ENCODE measurements around the gene BRMS1. TPM values are rescaled to one million over a fixed set of nuclear protein-coding genes. Genes with fewer than 3 reads are reported as not detected.

BRMS1 gene
- total RNA-seq, 1 donor: 43.1 TPM

DNA sequence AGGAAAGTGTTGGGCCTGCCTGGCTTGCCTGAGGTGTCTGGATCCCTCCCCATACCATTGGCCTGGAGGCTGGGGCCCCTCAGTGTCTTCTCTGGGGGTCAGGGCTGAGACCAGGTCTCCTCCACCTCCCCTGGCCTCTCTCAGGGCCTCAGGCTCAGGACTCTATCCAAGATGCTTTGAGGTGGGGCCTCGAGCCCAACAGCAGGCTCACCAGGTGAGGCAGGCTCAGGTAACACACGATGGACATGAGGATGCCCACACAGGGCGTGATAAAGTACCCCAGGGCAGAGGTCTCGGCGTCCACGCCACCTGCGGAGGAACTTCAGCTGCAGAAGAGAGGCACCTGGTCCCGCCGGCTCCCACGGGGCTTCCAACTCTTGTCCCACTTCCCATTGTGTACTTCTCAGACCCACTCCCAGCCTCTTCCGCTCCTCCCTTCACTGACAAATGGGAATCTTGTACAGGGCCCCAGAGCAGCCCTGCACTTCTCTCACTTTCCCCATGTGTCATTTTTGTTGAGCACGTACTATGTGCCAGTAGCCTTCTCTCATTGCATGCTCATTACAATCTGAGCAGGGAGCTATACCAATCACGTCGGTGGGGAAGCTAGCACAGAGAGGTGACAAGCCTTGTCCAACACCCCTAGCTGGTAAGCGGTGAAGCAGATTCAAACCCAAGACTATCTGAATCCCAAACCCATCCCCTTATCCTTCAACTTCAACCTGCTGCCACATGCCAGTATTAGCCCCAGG is 22.8 kb upstream of the BRMS1 start:
- Histone ChIP-seq H3K27ac (ENCODE audit: low read depth, low read length) (no peak overlapping the region), H3K4me1 (ENCODE audit: insufficient read depth, low read length) (peaks cover 26% of the 10 kb centered on the region), H3K36me3 (ENCODE audit: insufficient read depth, low read length) (no peaks in the 10 kb centered on the region), H4K20me1 (ENCODE audit: insufficient read depth, low read length) (no peaks in the 10 kb centered on the region), H3K27me3 (ENCODE audit: insufficient read depth, low read length) (peaks cover 18% of the 10 kb centered on the region), H3K4me3 (ENCODE audit: insufficient read depth, low read length) (no peak overlapping the region), H3K4me2 (ENCODE audit: insufficient read depth, low read length) (no peak overlapping the region), H3K9me3 (ENCODE audit: low read depth, low read length) (no peaks in the 10 kb centered on the region), H2AFZ (ENCODE audit: low read length) (no peak overlapping the region), H3K79me2 (ENCODE audit: insufficient read depth, low read length) (no peaks in the 10 kb centered on the region)
- TF ChIP-seq, protein P1, sequence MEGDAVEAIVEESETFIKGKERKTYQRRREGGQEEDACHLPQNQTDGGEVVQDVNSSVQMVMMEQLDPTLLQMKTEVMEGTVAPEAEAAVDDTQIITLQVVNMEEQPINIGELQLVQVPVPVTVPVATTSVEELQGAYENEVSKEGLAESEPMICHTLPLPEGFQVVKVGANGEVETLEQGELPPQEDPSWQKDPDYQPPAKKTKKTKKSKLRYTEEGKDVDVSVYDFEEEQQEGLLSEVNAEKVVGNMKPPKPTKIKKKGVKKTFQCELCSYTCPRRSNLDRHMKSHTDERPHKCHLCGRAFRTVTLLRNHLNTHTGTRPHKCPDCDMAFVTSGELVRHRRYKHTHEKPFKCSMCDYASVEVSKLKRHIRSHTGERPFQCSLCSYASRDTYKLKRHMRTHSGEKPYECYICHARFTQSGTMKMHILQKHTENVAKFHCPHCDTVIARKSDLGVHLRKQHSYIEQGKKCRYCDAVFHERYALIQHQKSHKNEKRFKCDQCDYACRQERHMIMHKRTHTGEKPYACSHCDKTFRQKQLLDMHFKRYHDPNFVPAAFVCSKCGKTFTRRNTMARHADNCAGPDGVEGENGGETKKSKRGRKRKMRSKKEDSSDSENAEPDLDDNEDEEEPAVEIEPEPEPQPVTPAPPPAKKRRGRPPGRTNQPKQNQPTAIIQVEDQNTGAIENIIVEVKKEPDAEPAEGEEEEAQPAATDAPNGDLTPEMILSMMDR (IDR thresholded peaks at IDR 0.05; ENCODE audit: extremely low read depth, low read depth, low read length): no peak
- peak; percentile 76 for DNase-seq (ENCODE audit: insufficient read length, low spot score, missing footprints)

GRCh38 chr11:66366844-66367477 is 22.1 kb upstream of the BRMS1 start:
- DNase-seq (ENCODE audit: insufficient read length, low spot score, missing footprints): peak; percentile 74
- no peaks in the 10 kb centered on the region for H3K9me3 ChIP-seq (ENCODE audit: low read depth, low read length)
- no peaks in the 10 kb centered on the region for H3K79me2 ChIP-seq (ENCODE audit: insufficient read depth, low read length)
- no peak overlapping the region for H3K27ac ChIP-seq (ENCODE audit: low read depth, low read length)
- peaks cover 10% of the 10 kb centered on the region for H3K27me3 ChIP-seq (ENCODE audit: insufficient read depth, low read length)
- H2AFZ ChIP-seq (ENCODE audit: low read length): no peak overlapping the region
- no peaks in the 10 kb centered on the region for H4K20me1 ChIP-seq (ENCODE audit: insufficient read depth, low read length)
- H3K36me3 ChIP-seq (ENCODE audit: insufficient read depth, low read length): no peaks in the 10 kb centered on the region
- no peak overlapping the region for H3K4me2 ChIP-seq (ENCODE audit: insufficient read depth, low read length)
- TF ChIP-seq, protein P1 (IDR thresholded peaks at IDR 0.05; ENCODE audit: extremely low read depth, low read depth, low read length): no peak
- peaks cover 19% of the 10 kb centered on the region for H3K4me1 ChIP-seq (ENCODE audit: insufficient read depth, low read length)
- no peak overlapping the region for H3K4me3 ChIP-seq (ENCODE audit: insufficient read depth, low read length)

- no peak overlapping the region for H3K4me3 ChIP-seq (ENCODE audit: insufficient read depth, low read length)
- H3K27me3 ChIP-seq (ENCODE audit: insufficient read depth, low read length): peaks cover 2% of the 10 kb centered on the region
- no peaks in the 10 kb centered on the region for H3K36me3 ChIP-seq (ENCODE audit: insufficient read depth, low read length)
- no peak overlapping the region for H3K27ac ChIP-seq (ENCODE audit: low read depth, low read length)
- no peak overlapping the region for H3K4me2 ChIP-seq (ENCODE audit: insufficient read depth, low read length)
- peaks cover 12% of the 10 kb centered on the region for H3K4me1 ChIP-seq (ENCODE audit: insufficient read depth, low read length)
- H2AFZ ChIP-seq (ENCODE audit: low read length): no peak overlapping the region
- TF ChIP-seq, protein P1 (IDR thresholded peaks at IDR 0.05; ENCODE audit: extremely low read depth, low read depth, low read length): no peak
- DNase-seq (ENCODE audit: insufficient read length, low spot score, missing footprints): peak; percentile 46
- no peaks in the 10 kb centered on the region for H3K9me3 ChIP-seq (ENCODE audit: low read depth, low read length)
- no peaks in the 10 kb centered on the region for H4K20me1 ChIP-seq (ENCODE audit: insufficient read depth, low read length)
- H3K79me2 ChIP-seq (ENCODE audit: insufficient read depth, low read length): no peaks in the 10 kb centered on the region
These were observed 21.1 kb upstream of the BRMS1 start for GRCh38 chr11:66365711-66366619.
